Heart left ventricle (tissue), 16 donors: Measurements from ENCODE around the gene CEP290. TPM values are rescaled to one million over a fixed set of nuclear protein-coding genes. Genes with fewer than 3 reads are reported as not detected.

ENCODE experiments used
- ATAC-seq, 4 donors: fragments of 200-7000 bp; cut with Tn5 transposase; one replicate each; pipeline ENCODE4 v1.9.1; 2020 to 2022; ENCODE audit warnings: moderate library complexity in 4 of 4, mild to moderate bottlenecking in 3 of 4, moderate number of reproducible peaks in 1 of 4
- DNase-seq, 5 donors: peaks; one replicate each; pipeline ENCODE4 v3.0.0-alpha.2; 2020
- H3K27ac ChIP-seq, 12 donors: fragments of 200-600 bp; sonication (generic) in 4 of 12; one replicate each; pipeline versions ENCODE4 v1.5.0 to v1.8.0; 2016 to 2022; ENCODE audit warnings: mild to moderate bottlenecking in 2 of 12
- H3K27me3 ChIP-seq, 9 donors: fragments of 200-600 bp; sonication (generic) in 2 of 9; one replicate each; pipeline versions ENCODE4 v1.5.1 to v1.8.0; 2016 to 2022; ENCODE audit warnings: mild to moderate bottlenecking in 3 of 9
- H3K36me3 ChIP-seq, 9 donors: fragments of 200-600 bp; sonication (generic) in 2 of 9; one replicate each; pipeline versions ENCODE4 v1.5.0 to v1.8.0; 2018 to 2022; ENCODE audit warnings: mild to moderate bottlenecking in 2 of 9
- H3K4me1 ChIP-seq, 12 donors: fragments of 200-600 bp; sonication (generic) in 4 of 12; one replicate each; pipeline versions ENCODE4 v1.5.0 to v1.8.0; 2016 to 2022; ENCODE audit warnings: mild to moderate bottlenecking in 3 of 12
- H3K4me3 ChIP-seq, 12 donors: fragments of 200-600 bp; sonication (generic) in 4 of 12; one replicate each; pipeline versions ENCODE4 v1.5.0 to v1.8.0; 2017 to 2022; ENCODE audit warnings: mild to moderate bottlenecking in 9 of 12, moderate library complexity in 4 of 12
- H3K9me3 ChIP-seq, 12 donors: fragments of 200-600 bp; sonication (generic) in 4 of 12; one replicate each; pipeline versions ENCODE4 v1.5.0 to v1.8.0; 2016 to 2022; ENCODE audit warnings: mild to moderate bottlenecking in 1 of 12
- POLR2A ChIP-seq, 2 donors: fragments of 450-650 bp; IDR thresholded peaks; one replicate each; pipeline ENCODE4 v1.6.1; 2017; ENCODE audit warnings: antibody characterized with exemption in 2 of 2, mild to moderate bottlenecking in 2 of 2, moderate library complexity in 2 of 2
- WGBS, 4 donors: extraction: QIAGEN DNeasy Blood & Tissue Kit in 2 of 4; methylation state at CpG; one replicate each; pipeline versions ENCODE4 v1.1.5 to v1.1.7; 2013 to 2018; 5-methylcytosine and 5-hydroxymethylcytosine counted together
- intact Hi-C, 10 donors: fragments of 100-400 bp; cut with DNase I; formaldehyde crosslinking; loops; one replicate each; pipeline versions ENCODE4 v1.11.1 to v1.14.2; 2022
- polyA plus RNA-seq, 2 donors: library from polyadenylated mRNA; stranded (reverse); fragments of 200-250 nt; gene quantifications; one replicate each; pipeline ENCODE4 v1.2.3, GENCODE V29; 2013
- total RNA-seq, 9 donors: library from RNA; depleted of rRNA in 2 of 9; stranded (reverse); fragments of >200 nt in 2 of 9; fragmentation: NEBNext Ultra II Directional in 3 of 9; extraction: Animal tissue kit (Norgen Biotek cat#: 25700) in 3 of 9; gene quantifications; one replicate each; pipeline versions ENCODE4 v1.1.0 to v1.2.4, GENCODE V29; 2016 to 2023
- TF ChIP-seq, protein P1 (sequence below), 12 donors: fragments of 200-600 bp; sonication (generic) in 4 of 12; IDR thresholded peaks; one replicate each; pipeline versions ENCODE4 v1.5.0 to v1.8.0; 2018 to 2022; ENCODE audit warnings: antibody characterized with exemption in 12 of 12, mild to moderate bottlenecking in 5 of 12
- donor health status: ischemic (EF 13 %, LVEDD 7.1; RV severe dilation, severe dysfunction).
- donor health status: healthy with polysubstance abuse.
- donor health status: DM: no; HTN: yes; CAD: no.
- donor health status: DM: no; HTN: no; CAD: no.
- donor health status: ischemic (EF 25% LVEDD 6.9; RV normal size, moderate dysfunction).
- donor health status: ischemic (EF 25% LVEDD 5.7; RV mildly dilated, moderate dysfunction).
- donor health status: healthy.
- donor health status: DM: yes; HTN: yes; CAD: no.
- donor health status: ischemic (EF 35%, LVEDD 5.7; RV mildly dilated, moderate dysfunction).
- donor health status: nonischemic (EF 11% LVEDD 7.7; RV severe dilation, severe dysfunction).
- donor health status: DM: yes; HTN: yes; CAD: no.
- donor health status: PGD.
- donor health status: ischemic (EF 29% LVEDD 5.4; RV normal size, mild dysfunction).
- donor health status: nonischemic (EF 23%, LVEDD 6.1; RV moderate dilation, normal function).

Gene CEP290
- total and polyA plus RNA-seq, 11 donors: 3.0 to 11.1 (median 7.4) TPM

DNA sequence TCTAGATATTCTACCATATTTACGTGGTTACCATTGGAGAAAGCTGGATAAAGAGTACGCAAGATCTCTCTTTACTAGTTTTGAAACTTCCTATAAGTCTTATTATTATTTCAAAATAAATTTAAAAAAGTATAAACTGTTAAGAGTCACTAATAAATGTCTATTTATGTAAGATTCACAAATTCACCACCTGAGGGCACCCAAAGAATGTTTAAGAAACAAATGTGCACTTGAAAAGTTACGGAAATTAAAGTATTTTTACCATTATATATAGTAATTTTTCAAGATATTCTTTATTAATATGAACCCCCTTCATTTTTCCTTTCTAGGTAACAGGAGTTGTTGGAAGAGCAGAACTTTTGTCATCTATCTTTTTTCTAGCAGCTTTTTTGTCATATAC, 12.1 kb upstream of the CEP290 start:
- no peak overlapping the region for H3K27ac ChIP-seq
- no peak overlapping the region for H3K4me3 ChIP-seq
- TF ChIP-seq, protein P1, sequence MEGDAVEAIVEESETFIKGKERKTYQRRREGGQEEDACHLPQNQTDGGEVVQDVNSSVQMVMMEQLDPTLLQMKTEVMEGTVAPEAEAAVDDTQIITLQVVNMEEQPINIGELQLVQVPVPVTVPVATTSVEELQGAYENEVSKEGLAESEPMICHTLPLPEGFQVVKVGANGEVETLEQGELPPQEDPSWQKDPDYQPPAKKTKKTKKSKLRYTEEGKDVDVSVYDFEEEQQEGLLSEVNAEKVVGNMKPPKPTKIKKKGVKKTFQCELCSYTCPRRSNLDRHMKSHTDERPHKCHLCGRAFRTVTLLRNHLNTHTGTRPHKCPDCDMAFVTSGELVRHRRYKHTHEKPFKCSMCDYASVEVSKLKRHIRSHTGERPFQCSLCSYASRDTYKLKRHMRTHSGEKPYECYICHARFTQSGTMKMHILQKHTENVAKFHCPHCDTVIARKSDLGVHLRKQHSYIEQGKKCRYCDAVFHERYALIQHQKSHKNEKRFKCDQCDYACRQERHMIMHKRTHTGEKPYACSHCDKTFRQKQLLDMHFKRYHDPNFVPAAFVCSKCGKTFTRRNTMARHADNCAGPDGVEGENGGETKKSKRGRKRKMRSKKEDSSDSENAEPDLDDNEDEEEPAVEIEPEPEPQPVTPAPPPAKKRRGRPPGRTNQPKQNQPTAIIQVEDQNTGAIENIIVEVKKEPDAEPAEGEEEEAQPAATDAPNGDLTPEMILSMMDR (IDR thresholded peaks at IDR 0.05): peak in 10 of 12 donors; percentile 14 to 61 (median 34)
- TF ChIP-seq POLR2A (IDR thresholded peaks at IDR 0.05): no peak
- H3K9me3 ChIP-seq: no peaks in the 10 kb centered on the region
- ATAC-seq: no peak
- H3K36me3 ChIP-seq: peaks cover 0 to 42% (median 8%) of the 10 kb centered on the region in 9 donors
- no peak for DNase-seq
- intact Hi-C loops: loop anchor here in 7 of 10 donors (2.0 to 10.0 kb wide), 4 partner anchors 841 to 851 kb away; no protein-coding TSS in a partner anchor
- WGBS, 4 donors: 82 to 89% (median 83%) methylated on average over 3 of the region's 3 CpGs
- no peaks in the 10 kb centered on the region for H3K4me1 ChIP-seq
- H3K27me3 ChIP-seq: no peaks in the 10 kb centered on the region

DNA sequence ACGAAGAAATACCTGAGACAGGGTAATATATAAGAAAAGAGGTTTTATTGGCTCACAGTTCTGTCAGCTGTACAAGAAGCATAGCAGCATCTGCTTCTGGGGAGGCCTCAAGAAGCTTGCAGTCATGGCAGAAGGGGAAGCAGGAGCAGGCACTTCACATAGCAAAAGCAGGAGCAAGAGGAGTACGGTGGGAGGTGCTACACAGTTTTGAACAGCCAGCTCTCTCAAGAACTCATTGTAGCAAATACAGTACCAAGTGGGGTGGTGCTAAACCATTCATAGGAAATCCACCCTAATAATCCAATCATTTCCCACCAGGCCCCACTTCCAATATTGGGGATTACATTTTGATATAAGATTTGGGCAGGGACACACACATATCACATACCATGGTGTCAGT, 8.2 kb upstream of the CEP290 start:
- Histone ChIP-seq H3K4me3 (no peak overlapping the region), H3K27me3 (no peaks in the 10 kb centered on the region), H3K9me3 (no peaks in the 10 kb centered on the region), H3K36me3 (peaks cover 0 to 22% (median 3%) of the 10 kb centered on the region in 9 donors), H3K27ac (no peak overlapping the region), H3K4me1 (peaks cover 0 to 7% (median 0%) of the 10 kb centered on the region in 12 donors)
- TF ChIP-seq, protein P1 (IDR thresholded peaks at IDR 0.05): no peak
- TF ChIP-seq POLR2A (IDR thresholded peaks at IDR 0.05): no peak
- no peak for DNase-seq
- intact Hi-C loops: loop anchor here in 6 of 10 donors (5.0 to 10.0 kb wide), 3 partner anchors 845 to 855 kb away; no protein-coding TSS in a partner anchor
- ATAC-seq: no peak
- WGBS, 4 donors: 98 to 100% (median 98%) methylated on average over 2 of the region's 2 CpGs

- H3K36me3 ChIP-seq: peaks cover 0 to 19% (median 0%) of the 10 kb centered on the region in 9 donors
- no peak for ATAC-seq
- intact Hi-C loops: loop anchor here in 3 of 10 donors (10.0 kb wide), 2 partner anchors 429 to 849 kb away; no protein-coding TSS in a partner anchor
- H3K27me3 ChIP-seq: no peaks in the 10 kb centered on the region
- H3K4me1 ChIP-seq: peaks cover 0 to 34% (median 13%) of the 10 kb centered on the region in 12 donors
- no peak overlapping the region for H3K4me3 ChIP-seq
- 72 to 82% (median 80%) methylated on average over 5 of the region's 5 CpGs for WGBS, 4 donors
- TF ChIP-seq POLR2A (IDR thresholded peaks at IDR 0.05): no peak
- TF ChIP-seq, protein P1 (IDR thresholded peaks at IDR 0.05): no peak
- H3K9me3 ChIP-seq: no peaks in the 10 kb centered on the region
- DNase-seq: no peak
- H3K27ac ChIP-seq: no peak overlapping the region
Measured at GRCh38 chr12:88145567-88146505, 3.9 kb upstream of the CEP290 start.
